Measurements from ENCODE around the gene JMJD4. TPM values are rescaled to one million over a fixed set of nuclear protein-coding genes. Genes with fewer than 3 reads are reported as not detected.
A peak's percentile ranks its signal among the peaks of the same experiment; 100 is the strongest.

JMJD4 gene
- total and polyA plus RNA-seq, 2 of the 4 experiments (the other 2 are of a cell fraction): 24.6 to 28.5 TPM

- DNase-seq: no peak
- Histone ChIP-seq H2AK9ac (replicated peaks; ENCODE audit: low read depth, low read length, poor library complexity) (peak overlapping the region; percentile 96), H2BK15ac (ENCODE audit: low read depth, low read length) (no peak overlapping the region), H2AK5ac (ENCODE audit: low read depth, low read length) (no peak overlapping the region), H3K9me1 (ENCODE audit: insufficient read depth, low read length) (peaks cover 12% of the 10 kb centered on the region; the same call in 1 of the 2 replicates), H3K23ac (ENCODE audit: low read depth, low read length) (no peak overlapping the region), H3K27ac (ENCODE audit: insufficient read depth, low read length) (peak overlapping the region; percentile 87), H2BK5ac (ENCODE audit: low read depth, low read length, poor library complexity, severe bottlenecking) (no peak overlapping the region), H4K91ac (ENCODE audit: insufficient read depth, low read depth, low read length) (no peak overlapping the region), H3K14ac (replicated peaks; ENCODE audit: low read depth, low read length) (no peak overlapping the region), H3K79me1 (ENCODE audit: low read depth in 1 of 2, low read length in 2 of 2) (peaks cover 19 to 53% of the 10 kb centered on the region in 2 experiments; a peak in 3 of 4 replicates), H3K9me3 (ENCODE audit: control insufficient read depth, insufficient read depth, low read length) (no peaks in the 10 kb centered on the region), H2BK20ac (ENCODE audit: low read depth, low read length) (no peak overlapping the region), H2BK120ac (ENCODE audit: low read depth, low read length) (no peak overlapping the region), H3K4me3 (ENCODE audit: insufficient read depth, low read depth, low read length) (peak overlapping the region; percentile 94), H3K4me1 (ENCODE audit: control insufficient read depth, insufficient read depth, low read length) (peaks cover 9% of the 10 kb centered on the region; the same call in 1 of the 2 replicates), H3K36me3 (ENCODE audit: control insufficient read depth, insufficient read depth, low read length) (peaks cover 16% of the 10 kb centered on the region; the same call in 1 of the 2 replicates), H3K4ac (ENCODE audit: low read depth, low read length) (no peak overlapping the region), H3K27me3 (ENCODE audit: control insufficient read depth, insufficient read depth, low read length) (no peaks in the 10 kb centered on the region), H3K18ac (ENCODE audit: low read depth, low read length) (no peak overlapping the region), H3K9ac (ENCODE audit: low read depth, low read length) (peak overlapping the region; percentile 74), H3K56ac (ENCODE audit: extremely low read depth, insufficient read depth, low read length) (no peak overlapping the region; the same call in 1 of the 2 replicates), H3K4me2 (ENCODE audit: low read depth, low read length) (peak overlapping the region; percentile 92), H4K20me1 (ENCODE audit: insufficient read depth, low read length) (peaks cover 18% of the 10 kb centered on the region), H2AFZ (replicated peaks; ENCODE audit: low read length, poor library complexity) (peak overlapping the region; percentile 98), H4K5ac (ENCODE audit: low read depth, low read length) (no peak overlapping the region), H4K8ac (ENCODE audit: low read depth in 2 of 2, low read length in 2 of 2) (0 out of 4 replicates have a peak overlapping the region, but pooled peaks of 1 of the 2 experiments have one; percentile 75)
- POLR2A ChIA-PET (ENCODE audit: unreplicated experiment): no interaction called here
- dilution Hi-C loops (cut with HindIII; ENCODE audit: low sequenced_read_pairs, unreplicated experiment): no loop called here
- no TSS peak for BruUV-seq (replicated peaks)
- in situ Hi-C loops (cut with MboI; ENCODE audit: low sequenced_read_pairs): no loop called here
- CTCF ChIA-PET: interaction anchor here (0.6 kb wide), 1 partner anchor 38 kb away, joined by 3 read pairs; no protein-coding TSS in a partner anchor
- no peak for TF ChIP-seq FOS (IDR thresholded peaks at IDR 0.05; ENCODE audit: low read depth, low read length)
- no peak for TF ChIP-seq USF2 (IDR thresholded peaks at IDR 0.05; ENCODE audit: low read depth, low read length)
- no peak for TF ChIP-seq CEBPB (IDR thresholded peaks at IDR 0.05; ENCODE audit: low read depth, low read length)
- TF ChIP-seq, protein P1, sequence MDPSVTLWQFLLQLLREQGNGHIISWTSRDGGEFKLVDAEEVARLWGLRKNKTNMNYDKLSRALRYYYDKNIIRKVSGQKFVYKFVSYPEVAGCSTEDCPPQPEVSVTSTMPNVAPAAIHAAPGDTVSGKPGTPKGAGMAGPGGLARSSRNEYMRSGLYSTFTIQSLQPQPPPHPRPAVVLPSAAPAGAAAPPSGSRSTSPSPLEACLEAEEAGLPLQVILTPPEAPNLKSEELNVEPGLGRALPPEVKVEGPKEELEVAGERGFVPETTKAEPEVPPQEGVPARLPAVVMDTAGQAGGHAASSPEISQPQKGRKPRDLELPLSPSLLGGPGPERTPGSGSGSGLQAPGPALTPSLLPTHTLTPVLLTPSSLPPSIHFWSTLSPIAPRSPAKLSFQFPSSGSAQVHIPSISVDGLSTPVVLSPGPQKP (IDR thresholded peaks at IDR 0.05; ENCODE audit: borderline replicate concordance, low read depth, low read length): no peak
- no peak for TF ChIP-seq MXI1 (IDR thresholded peaks at IDR 0.05; ENCODE audit: borderline replicate concordance, low read depth, low read length)
- TF ChIP-seq NFE2L2 (IDR thresholded peaks at IDR 0.05; ENCODE audit: low read depth, low read length): no peak
- ATAC-seq (ENCODE audit: low read depth): no peak
- 90% methylated on average over 4 of the region's 24 CpGs; no CpG with 5 or more reads in 1 of the 2 experiments for WGBS, 2 experiments (ENCODE audit: extremely low coverage in 2 of 2, insufficient read length in 1 of 2)
- intact Hi-C loops (cut with micrococcal nuclease): loop anchor here (2.0 kb wide), 2 partner anchors 25 to 55 kb away; no protein-coding TSS in a partner anchor
Measured at GRCh38 chr1:227733751-227734545, 1.2 kb downstream of the JMJD4 start.
